HEK293 (cell line): Measurements from ENCODE around the gene CNKSR2.

Source experiments
- CTCF ChIP-seq: fragments of 450-650 bp; formaldehyde crosslinking; IDR thresholded peaks from 2 replicates; pipeline ENCODE4 v1.5.1; 2016; ENCODE audit warnings: missing biosample characterization, missing genetic modification characterization
- SETDB1 ChIP-seq: IDR thresholded peaks from one replicate; pipeline ENCODE4 v1.6.1; 2017; ENCODE audit warnings: mild to moderate bottlenecking, low read length, moderate library complexity, mixed read lengths; ENCODE audit not compliant: insufficient read length
- TCF7L2 ChIP-seq: IDR thresholded peaks from 2 replicates; pipeline ENCODE4 v1.6.1; 2011; ENCODE audit warnings: low read depth, mild to moderate bottlenecking, inconsistent platforms, low read length, moderate library complexity, borderline replicate concordance
- ZBTB10 ChIP-seq: fragments of 450-650 bp; formaldehyde crosslinking; IDR thresholded peaks from 2 replicates; pipeline ENCODE4 v1.5.1; 2016; ENCODE audit warnings: missing biosample characterization, missing genetic modification characterization
- ZNF274 ChIP-seq, 2 experiments: fragments of 200-500 bp in 1 of 2; fragments of 450-650 bp in 1 of 2; sonication (Bioruptor generic) in 1 of 2; formaldehyde crosslinking in 1 of 2; IDR thresholded peaks; 2 replicates each; pipeline versions ENCODE4 v1.5.1 to v1.6.1; 2014 to 2016; ENCODE audit warnings: borderline replicate concordance in 1 of 2, inconsistent platforms in 1 of 2, low read length in 1 of 2, missing biosample characterization in 1 of 2, missing genetic modification characterization in 1 of 2
- ZNF433 ChIP-seq: fragments of 450-650 bp; formaldehyde crosslinking; IDR thresholded peaks from 2 replicates; pipeline ENCODE4 v1.5.1; 2016; ENCODE audit warnings: missing biosample characterization, missing genetic modification characterization, low read depth
- ZNF596 ChIP-seq: fragments of 450-650 bp; IDR thresholded peaks from 2 replicates; pipeline ENCODE4 v1.5.0; 2018; ENCODE audit warnings: missing biosample characterization, mild to moderate bottlenecking, missing genetic modification characterization, moderate library complexity
- ZNF707 ChIP-seq: fragments of 450-650 bp; formaldehyde crosslinking; IDR thresholded peaks from 2 replicates; pipeline ENCODE4 v1.5.1; 2016; ENCODE audit warnings: missing biosample characterization, missing genetic modification characterization
- ZNF747 ChIP-seq: fragments of 450-650 bp; formaldehyde crosslinking; IDR thresholded peaks from 2 replicates; pipeline ENCODE4 v1.5.1; 2016; ENCODE audit warnings: missing biosample characterization, missing genetic modification characterization
- ZNF843 ChIP-seq: fragments of 450-650 bp; formaldehyde crosslinking; IDR thresholded peaks from 2 replicates; pipeline ENCODE4 v1.5.1; 2016; ENCODE audit warnings: missing biosample characterization, missing genetic modification characterization
- TF ChIP-seq, protein P1 (sequence below): fragments of 450-650 bp; formaldehyde crosslinking; IDR thresholded peaks from 2 replicates; pipeline ENCODE4 v1.5.1; 2016; ENCODE audit warnings: missing biosample characterization, missing genetic modification characterization

- TF ChIP-seq CTCF (tag by site-specific recombination) (no peak), ZNF274 (IDR thresholded peaks at IDR 0.05; ENCODE audit: low read length) (no peak), ZNF274 (tag by site-specific recombination; IDR thresholded peaks at IDR 0.05; ENCODE audit: borderline replicate concordance) (no peak), ZNF843 (tag by site-specific recombination) (no peak), ZNF707 (no peak), TCF7L2 (no peak), ZNF747 (tag by site-specific recombination) (no peak), ZNF596 (tag by site-specific recombination) (no peak), ZBTB10 (tag by site-specific recombination) (no peak), SETDB1 (no peak), ZNF433 (tag by site-specific recombination) (no peak)
- TF ChIP-seq, protein P1, sequence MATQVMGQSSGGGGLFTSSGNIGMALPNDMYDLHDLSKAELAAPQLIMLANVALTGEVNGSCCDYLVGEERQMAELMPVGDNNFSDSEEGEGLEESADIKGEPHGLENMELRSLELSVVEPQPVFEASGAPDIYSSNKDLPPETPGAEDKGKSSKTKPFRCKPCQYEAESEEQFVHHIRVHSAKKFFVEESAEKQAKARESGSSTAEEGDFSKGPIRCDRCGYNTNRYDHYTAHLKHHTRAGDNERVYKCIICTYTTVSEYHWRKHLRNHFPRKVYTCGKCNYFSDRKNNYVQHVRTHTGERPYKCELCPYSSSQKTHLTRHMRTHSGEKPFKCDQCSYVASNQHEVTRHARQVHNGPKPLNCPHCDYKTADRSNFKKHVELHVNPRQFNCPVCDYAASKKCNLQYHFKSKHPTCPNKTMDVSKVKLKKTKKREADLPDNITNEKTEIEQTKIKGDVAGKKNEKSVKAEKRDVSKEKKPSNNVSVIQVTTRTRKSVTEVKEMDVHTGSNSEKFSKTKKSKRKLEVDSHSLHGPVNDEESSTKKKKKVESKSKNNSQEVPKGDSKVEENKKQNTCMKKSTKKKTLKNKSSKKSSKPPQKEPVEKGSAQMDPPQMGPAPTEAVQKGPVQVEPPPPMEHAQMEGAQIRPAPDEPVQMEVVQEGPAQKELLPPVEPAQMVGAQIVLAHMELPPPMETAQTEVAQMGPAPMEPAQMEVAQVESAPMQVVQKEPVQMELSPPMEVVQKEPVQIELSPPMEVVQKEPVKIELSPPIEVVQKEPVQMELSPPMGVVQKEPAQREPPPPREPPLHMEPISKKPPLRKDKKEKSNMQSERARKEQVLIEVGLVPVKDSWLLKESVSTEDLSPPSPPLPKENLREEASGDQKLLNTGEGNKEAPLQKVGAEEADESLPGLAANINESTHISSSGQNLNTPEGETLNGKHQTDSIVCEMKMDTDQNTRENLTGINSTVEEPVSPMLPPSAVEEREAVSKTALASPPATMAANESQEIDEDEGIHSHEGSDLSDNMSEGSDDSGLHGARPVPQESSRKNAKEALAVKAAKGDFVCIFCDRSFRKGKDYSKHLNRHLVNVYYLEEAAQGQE (tag by site-specific recombination): no peak
Measured at GRCh38 chrX:21645431-21645830, 271.2 kb downstream of the CNKSR2 start.
